Measurements from ENCODE around the gene MRGPRE. TPM values are rescaled to one million over a fixed set of nuclear protein-coding genes. Genes with fewer than 3 reads are reported as not detected.

MRGPRE gene
- total RNA-seq, 4 donors from 2014 or later = not detected

DNA sequence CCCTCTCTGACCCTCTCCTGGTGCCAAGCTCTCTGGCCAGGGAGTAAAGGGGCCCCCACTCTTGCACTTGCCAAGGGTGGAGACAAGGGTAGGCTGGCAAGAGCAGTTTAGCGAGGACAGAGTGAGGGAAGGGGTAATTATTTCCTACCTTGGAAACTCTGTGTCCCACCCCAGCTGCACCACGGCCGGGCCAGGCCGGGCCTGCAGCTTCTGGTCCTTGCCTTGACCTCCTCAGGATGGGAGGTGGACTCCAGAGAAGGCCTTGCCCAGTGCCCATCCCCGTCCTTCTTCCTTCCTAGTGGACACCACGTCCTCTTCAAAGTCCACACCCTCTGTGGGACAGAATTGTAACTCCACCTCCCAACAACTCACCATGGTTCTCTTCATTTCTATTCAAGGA lies 48.7 kb downstream of the MRGPRE start:
- 79 to 92% methylated on average over 6 of the region's 6 CpGs for WGBS, 2 donors
- no peak overlapping the region for H3K4me3 ChIP-seq (ENCODE audit: low read depth, poor library complexity, severe bottlenecking)
- no peak for DNase-seq (ENCODE audit: low spot score in 2 of 2)
- TF ChIP-seq POLR2A (IDR thresholded peaks at IDR 0.05) = no peak
- TF ChIP-seq, protein P1, sequence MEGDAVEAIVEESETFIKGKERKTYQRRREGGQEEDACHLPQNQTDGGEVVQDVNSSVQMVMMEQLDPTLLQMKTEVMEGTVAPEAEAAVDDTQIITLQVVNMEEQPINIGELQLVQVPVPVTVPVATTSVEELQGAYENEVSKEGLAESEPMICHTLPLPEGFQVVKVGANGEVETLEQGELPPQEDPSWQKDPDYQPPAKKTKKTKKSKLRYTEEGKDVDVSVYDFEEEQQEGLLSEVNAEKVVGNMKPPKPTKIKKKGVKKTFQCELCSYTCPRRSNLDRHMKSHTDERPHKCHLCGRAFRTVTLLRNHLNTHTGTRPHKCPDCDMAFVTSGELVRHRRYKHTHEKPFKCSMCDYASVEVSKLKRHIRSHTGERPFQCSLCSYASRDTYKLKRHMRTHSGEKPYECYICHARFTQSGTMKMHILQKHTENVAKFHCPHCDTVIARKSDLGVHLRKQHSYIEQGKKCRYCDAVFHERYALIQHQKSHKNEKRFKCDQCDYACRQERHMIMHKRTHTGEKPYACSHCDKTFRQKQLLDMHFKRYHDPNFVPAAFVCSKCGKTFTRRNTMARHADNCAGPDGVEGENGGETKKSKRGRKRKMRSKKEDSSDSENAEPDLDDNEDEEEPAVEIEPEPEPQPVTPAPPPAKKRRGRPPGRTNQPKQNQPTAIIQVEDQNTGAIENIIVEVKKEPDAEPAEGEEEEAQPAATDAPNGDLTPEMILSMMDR (IDR thresholded peaks at IDR 0.05) = no peak
- intact Hi-C loops (cut with DNase I; ENCODE audit: low total_unique reads) = no loop called here

DNA sequence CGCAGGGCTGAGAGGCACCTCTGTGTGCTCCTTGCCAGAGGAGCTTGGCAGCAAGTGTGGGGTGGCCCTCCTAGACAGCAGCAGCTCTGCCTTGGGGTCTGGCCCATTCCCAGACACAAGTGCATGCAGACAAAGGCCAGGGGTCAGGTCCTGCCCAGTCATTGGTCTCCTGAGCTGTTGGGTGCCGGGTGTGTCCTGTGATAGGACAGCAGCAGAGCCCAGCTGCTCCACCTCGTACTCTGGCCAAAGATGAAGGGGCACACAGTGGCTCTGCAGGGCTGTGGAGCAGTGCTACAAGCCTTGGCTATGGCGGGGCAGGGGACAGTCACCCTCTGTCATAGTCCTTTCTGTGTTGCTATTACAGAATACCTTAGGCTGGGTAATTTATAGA lies 49.8 kb downstream of the MRGPRE start:
- TF ChIP-seq, protein P1 (IDR thresholded peaks at IDR 0.05) = no peak
- TF ChIP-seq POLR2A (IDR thresholded peaks at IDR 0.05) = no peak
- intact Hi-C loops (cut with DNase I; ENCODE audit: low total_unique reads) = no loop called here
- no peak for DNase-seq (ENCODE audit: low spot score in 2 of 2)
- no peak overlapping the region for H3K4me3 ChIP-seq (ENCODE audit: low read depth, poor library complexity, severe bottlenecking)
- WGBS, 2 donors = 94 to 96% methylated on average over 3 to 4 of the region's 4 CpGs

DNA sequence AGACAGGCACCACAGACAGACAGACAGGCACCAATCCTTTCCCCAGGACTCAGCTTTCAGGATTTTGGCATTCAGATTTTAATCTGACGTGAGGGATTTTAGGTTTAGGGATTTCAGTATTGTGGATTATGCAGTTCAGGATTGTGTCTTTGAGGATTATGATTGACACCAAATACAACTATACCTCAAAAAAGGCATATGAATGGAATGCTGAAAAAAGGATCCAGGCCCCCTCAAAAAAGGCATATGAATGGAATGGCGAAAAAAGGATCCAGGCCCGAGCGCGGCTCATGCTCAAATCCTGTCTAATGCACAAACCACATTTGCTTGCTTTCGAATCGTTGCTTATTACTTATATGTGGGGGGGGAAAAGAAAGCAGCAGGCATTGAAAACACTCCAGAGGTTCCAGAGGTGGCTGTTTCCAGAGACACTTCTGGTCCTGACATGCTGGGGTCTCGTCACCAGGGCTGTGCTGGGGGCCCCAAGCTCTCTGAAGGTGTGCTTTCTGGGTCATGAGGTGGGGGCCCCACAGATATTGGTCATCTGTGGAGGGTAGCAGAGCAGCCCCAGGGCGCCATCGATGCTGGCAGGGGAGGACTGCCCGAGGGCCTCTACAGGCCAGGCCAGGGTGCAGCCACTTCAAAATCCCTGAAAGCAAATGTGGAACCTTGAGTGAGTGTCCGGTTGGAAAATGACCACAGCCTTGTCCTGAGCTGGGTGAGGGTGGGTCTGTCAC lies 50.3 kb downstream of the MRGPRE start:
- intact Hi-C loops (cut with DNase I; ENCODE audit: low total_unique reads) = no loop called here
- TF ChIP-seq, protein P1 (IDR thresholded peaks at IDR 0.05) = no peak
- no peak for TF ChIP-seq POLR2A (IDR thresholded peaks at IDR 0.05)
- DNase-seq (ENCODE audit: low spot score in 2 of 2) = no peak
- no peak overlapping the region for H3K4me3 ChIP-seq (ENCODE audit: low read depth, poor library complexity, severe bottlenecking)
- 93 to 95% methylated on average over 11 to 12 of the region's 12 CpGs for WGBS, 2 donors

DNA sequence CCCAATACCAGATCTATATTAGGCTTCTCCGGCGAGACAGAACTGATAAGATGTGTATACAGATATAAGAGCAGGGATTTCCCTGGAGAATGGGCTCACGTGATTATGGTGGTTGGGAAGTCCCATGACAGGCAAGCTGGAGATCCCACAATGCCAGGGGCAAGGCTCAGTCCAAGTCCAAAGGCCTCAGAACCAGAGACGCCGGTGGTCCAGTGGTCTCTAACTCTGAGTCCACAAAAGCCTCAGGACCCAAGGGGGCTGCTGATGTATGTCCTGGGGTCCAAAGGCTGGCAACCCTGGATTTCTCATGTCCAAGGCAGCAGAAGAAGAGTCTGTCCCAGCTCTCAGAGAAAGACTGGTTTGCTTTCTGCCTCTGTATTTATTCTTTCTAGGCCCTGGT lies 51.3 kb downstream of the MRGPRE start:
- DNase-seq (ENCODE audit: low spot score in 2 of 2) = no peak
- WGBS, 2 donors = 69 to 77% methylated on average over 5 of the region's 5 CpGs
- intact Hi-C loops (cut with DNase I; ENCODE audit: low total_unique reads) = no loop called here
- H3K4me3 ChIP-seq (ENCODE audit: low read depth, poor library complexity, severe bottlenecking) = no peak overlapping the region
- TF ChIP-seq, protein P1 (IDR thresholded peaks at IDR 0.05) = no peak
- TF ChIP-seq POLR2A (IDR thresholded peaks at IDR 0.05) = no peak

DNA sequence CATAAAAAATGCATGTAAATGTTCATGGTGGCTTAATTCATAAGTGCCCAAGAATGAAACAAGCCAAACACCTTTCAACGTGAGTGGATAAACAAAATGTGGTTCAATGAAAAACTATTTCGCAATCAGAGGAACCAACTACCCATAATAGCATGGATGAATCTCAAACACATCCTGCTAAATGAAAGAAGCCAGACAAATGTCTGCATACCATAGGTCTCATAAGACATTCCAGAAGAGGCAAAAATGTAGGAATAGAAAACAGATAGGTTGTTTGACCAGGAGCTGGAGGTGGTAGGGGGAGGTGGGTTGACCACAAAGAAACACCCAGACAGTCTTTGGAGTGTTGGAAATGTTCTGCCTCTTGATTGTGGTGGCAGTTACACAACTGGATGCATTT lies 53.9 kb downstream of the MRGPRE start:
- no peak overlapping the region for H3K4me3 ChIP-seq (ENCODE audit: low read depth, poor library complexity, severe bottlenecking)
- DNase-seq (ENCODE audit: low spot score in 2 of 2) = no peak
- intact Hi-C loops (cut with DNase I; ENCODE audit: low total_unique reads) = no loop called here
- WGBS, 2 donors = 58 to 60% methylated on average over 2 of the region's 2 CpGs
- TF ChIP-seq, protein P1 (IDR thresholded peaks at IDR 0.05) = no peak
- no peak for TF ChIP-seq POLR2A (IDR thresholded peaks at IDR 0.05)

DNA sequence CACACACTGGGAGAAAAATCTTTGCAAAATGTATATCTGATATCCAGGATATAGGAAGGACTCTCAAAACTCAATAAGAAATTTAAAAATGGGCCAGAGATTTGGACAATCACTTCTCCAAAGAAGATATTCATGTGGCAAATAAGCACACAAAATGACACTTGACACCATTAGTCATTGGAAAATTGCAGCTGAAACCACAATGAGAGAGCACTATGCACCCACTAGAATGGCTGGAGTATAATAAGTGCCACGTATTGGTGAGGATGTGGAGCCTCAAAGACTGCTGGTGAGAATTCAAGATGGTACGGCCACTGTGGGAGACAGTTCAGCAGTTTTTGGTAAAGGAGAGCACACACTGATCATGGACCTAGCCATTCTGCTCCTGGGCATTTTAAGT lies 54.3 kb downstream of the MRGPRE start:
- WGBS, 2 donors = 77 to 78% methylated on average over 2 of the region's 2 CpGs
- intact Hi-C loops (cut with DNase I; ENCODE audit: low total_unique reads) = no loop called here
- H3K4me3 ChIP-seq (ENCODE audit: low read depth, poor library complexity, severe bottlenecking) = no peak overlapping the region
- TF ChIP-seq, protein P1 (IDR thresholded peaks at IDR 0.05) = no peak
- TF ChIP-seq POLR2A (IDR thresholded peaks at IDR 0.05) = no peak
- no peak for DNase-seq (ENCODE audit: low spot score in 2 of 2)

All from lower leg skin (tissue), 4 donors.